22Rv1 (cell line): Measurements from ENCODE around the gene AHCYL2.

Experiments used
- ZFX ChIP-seq: fragments of 450-650 bp; IDR thresholded peaks from 2 replicates; pipeline ENCODE4 v1.6.1; 2017; ENCODE audit warnings: antibody characterized with exemption, borderline replicate concordance
- TF ChIP-seq, protein P1 (sequence below): fragments of 450-650 bp; IDR thresholded peaks from 2 replicates; pipeline ENCODE4 v1.5.1; 2017; ENCODE audit warnings: mild to moderate bottlenecking

DNA sequence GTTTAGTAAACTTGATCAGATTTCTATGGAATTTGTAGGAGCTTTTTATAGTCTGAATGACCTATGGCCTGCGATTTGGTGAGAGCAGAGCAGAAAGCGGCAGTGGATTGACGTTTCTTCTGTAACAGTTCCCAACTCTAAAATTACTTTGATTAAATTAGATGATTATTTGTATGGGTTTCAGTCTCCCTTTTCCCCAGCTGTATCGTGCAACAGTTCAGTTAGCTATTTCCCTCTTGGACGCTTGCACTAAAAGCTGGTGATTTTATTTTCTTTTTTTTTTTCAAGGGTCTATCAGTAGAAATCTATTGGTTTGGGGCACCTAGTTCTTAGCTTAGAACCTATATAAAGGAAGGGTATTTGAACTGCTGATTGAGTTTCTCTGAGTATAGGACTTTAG is 6.8 kb downstream of the AHCYL2 start:
- TF ChIP-seq, protein P1, sequence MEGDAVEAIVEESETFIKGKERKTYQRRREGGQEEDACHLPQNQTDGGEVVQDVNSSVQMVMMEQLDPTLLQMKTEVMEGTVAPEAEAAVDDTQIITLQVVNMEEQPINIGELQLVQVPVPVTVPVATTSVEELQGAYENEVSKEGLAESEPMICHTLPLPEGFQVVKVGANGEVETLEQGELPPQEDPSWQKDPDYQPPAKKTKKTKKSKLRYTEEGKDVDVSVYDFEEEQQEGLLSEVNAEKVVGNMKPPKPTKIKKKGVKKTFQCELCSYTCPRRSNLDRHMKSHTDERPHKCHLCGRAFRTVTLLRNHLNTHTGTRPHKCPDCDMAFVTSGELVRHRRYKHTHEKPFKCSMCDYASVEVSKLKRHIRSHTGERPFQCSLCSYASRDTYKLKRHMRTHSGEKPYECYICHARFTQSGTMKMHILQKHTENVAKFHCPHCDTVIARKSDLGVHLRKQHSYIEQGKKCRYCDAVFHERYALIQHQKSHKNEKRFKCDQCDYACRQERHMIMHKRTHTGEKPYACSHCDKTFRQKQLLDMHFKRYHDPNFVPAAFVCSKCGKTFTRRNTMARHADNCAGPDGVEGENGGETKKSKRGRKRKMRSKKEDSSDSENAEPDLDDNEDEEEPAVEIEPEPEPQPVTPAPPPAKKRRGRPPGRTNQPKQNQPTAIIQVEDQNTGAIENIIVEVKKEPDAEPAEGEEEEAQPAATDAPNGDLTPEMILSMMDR, result no peak
- no peak for TF ChIP-seq ZFX
